NCI-H187 treated with DMSO at 0.1 percent for 48 hours (cell line): ENCODE results near the gene DNPEP.
"Not testable (repeated sequence)": the region's sequence is repeated elsewhere in the genome, so short reads cannot be mapped to it uniquely, and the experiment has no call there.

ENCODE experiments used
- DNase-seq: peaks from one replicate; lab custom pipeline; 2025; lab: John Stamatoyannopoulos, UW

The DNPEP gene

DNA sequence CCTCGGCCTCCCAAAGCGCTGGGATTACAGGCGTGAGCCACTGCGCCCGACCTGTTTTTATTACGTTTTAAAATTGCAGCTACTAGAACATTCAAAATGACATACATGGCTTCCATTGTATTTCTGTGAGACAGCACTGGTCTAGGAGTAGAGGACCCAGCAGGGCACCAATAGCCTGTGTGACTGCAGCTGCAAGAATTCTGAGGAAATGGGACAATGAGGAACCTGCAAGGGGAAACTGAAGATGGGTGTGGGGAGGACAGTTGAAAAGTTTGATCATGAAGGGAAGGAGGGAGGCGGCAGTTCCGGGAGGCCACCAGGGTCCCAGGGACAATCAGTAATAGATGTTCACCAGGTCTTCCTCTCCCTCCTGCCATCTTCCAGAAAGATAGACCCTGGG, 13.9 kb upstream of the DNPEP start:
- no peak for DNase-seq

DNA sequence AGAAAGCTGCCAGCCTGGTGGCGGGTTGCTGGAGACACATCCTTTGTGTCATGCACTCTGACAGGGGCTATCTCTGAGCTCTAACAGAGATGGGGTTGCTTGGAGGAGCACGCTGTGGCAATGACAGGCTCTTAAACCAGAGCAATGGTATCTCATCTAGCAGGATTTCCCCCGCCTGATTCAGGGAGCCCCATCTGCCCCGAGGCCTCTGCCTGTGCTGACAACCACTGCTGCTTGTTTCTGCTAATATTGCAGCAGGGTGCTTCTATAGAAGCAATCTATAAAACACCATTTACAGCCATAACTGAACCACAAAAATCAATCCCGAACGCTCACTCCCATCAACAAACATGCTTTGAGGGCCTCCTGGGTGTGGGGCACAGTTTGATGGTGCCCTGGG, 12.8 kb upstream of the DNPEP start:
- DNase-seq: no peak

GRCh38 chr2:219399716-219400478, 12.2 kb upstream of the DNPEP start:
- no peak for DNase-seq

GRCh38 chr2:219398721-219399363, 11.1 kb upstream of the DNPEP start:
- DNase-seq: no peak

- no peak for DNase-seq
Observed at GRCh38 chr2:219396863-219397457, 9.2 kb upstream of the DNPEP start.

GRCh38 chr2:219395609-219396008, 7.9 kb upstream of the DNPEP start:
- DNase-seq: no peak

DNA sequence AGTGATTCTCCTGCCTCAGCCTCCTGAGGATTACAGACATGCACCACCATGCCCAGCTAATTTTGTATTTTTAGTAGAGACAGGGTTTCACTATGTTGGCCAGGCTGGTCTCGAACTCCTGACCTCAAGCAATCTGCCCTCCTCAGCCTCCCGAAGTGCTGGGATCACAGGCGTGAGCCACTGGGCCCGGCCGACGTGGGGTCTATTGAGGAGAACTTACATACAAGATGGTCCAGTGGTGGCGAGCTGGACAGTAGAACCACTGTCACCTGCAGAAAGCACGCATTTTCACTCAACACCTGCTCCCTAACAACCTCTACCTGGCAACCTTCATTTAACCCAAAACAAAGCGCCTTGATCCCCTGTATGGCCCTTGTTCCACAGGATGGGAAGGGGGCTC, 7.3 kb upstream of the DNPEP start:
- DNase-seq: not testable (repeated sequence)

DNA sequence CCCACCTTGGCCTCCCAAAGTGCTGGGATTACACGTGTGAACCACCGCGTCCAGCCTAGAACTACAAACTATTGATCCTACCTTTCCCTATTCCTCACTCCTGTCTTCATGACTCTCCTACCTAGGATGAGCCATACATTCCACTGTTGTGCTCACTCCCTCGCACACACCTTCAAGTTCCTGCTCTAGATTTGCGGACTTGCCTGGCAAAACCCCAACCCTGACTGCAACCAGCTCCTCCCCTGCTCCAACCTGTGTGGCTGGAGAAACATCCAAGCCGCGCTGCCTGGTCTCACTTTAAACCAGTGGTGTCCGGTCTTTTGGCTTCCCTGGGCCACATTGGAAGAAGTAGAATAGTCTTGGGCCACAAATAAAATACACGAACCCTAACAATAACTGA, 5.0 kb upstream of the DNPEP start:
- no peak for DNase-seq

- no peak for DNase-seq
Observed at GRCh38 chr2:219388907-219389156, 1.1 kb upstream of the DNPEP start.

- DNase-seq: no peak
Observed at GRCh38 chr2:219388121-219388906, 602 bp upstream of the DNPEP start.

GRCh38 chr2:219386532-219387280, 1.0 kb downstream of the DNPEP start:
- DNase-seq: no peak

GRCh38 chr2:219385958-219386520, 1.7 kb downstream of the DNPEP start:
- no peak for DNase-seq

- no peak for DNase-seq
Observed at GRCh38 chr2:219384859-219385258, 2.9 kb downstream of the DNPEP start.

- DNase-seq: no peak
Observed at GRCh38 chr2:219384083-219384713, 3.5 kb downstream of the DNPEP start.

- no peak for DNase-seq
Observed at GRCh38 chr2:219381448-219381847, 6.3 kb downstream of the DNPEP start.

DNA sequence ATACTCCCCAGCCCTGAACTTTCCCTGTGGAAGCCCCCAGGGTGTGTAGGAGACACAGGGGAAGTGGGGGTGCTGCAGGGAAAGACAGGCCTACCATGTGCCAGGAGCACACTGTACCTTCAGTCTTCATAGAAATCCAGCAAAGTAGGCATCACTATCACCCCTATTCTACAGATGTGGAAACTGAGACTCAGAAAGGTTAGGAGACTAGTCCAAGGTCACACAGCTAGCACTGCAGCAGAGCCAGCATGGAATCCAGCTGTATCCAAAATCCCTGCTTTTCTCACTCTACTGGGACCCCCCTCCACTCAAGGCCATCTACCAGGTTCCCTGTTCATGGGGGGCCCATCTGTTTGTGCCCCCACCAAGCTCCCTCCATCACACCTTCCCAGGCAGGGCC, 6.8 kb downstream of the DNPEP start:
- no peak for DNase-seq

DNA sequence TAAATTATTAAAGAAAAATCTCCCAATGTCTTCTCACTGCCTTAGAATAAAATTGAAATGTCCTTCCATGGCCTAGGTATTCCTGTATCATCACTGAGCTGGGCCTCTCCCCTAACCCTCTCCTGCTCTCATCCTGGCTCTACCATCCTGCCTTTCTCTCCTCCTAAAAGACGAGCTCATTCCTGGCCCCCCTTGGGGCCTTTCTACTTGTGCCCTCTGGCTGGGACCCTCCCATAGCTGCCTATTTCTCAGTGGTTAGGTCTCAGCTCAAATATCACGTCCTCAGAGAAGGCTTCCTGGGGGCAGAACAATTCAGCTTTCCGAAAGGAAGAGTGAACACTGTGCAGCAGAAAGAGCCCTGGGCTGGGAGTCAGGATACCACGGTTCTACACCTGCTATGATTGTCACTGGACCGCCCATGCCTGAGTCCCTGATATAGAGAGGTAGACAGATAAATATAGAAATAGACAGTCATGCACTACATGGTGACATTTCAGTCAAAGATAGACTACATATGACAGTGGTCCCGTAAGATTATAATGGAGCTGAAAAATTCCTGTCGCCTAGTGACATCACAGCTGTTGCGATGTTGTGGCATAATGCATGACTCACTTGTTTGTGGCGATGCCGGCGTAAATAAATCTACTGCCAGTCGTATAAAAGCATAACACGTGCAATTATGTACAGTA, 9.4 kb downstream of the DNPEP start:
- DNase-seq: no peak

GRCh38 chr2:219369447-219369861, 18.3 kb downstream of the DNPEP start:
- DNase-seq: no peak

DNA sequence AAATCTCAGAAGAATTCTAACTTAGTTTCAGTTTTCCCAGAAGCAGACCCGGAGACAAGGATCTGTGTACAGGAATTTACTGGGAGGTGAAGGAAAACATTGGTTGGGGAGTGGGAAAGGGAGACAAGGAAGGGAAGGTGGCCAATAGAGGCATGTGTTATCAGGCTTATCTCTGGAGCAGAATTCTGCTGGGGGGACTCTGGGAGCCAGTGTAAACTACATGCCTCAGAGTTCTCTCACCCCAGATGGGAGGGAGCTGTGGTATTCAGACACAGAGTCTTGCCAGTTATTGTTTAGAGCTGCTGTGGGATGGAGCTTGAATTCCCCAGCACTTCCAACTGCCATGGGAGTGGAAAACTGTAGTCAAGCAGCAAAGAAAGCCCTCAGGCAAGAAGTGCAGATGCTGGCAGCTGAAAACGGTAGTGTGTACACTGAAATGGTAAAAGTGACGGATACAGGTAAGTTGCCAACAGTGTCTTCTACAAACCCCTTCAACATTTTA, 19.0 kb downstream of the DNPEP start:
- no peak for DNase-seq

- DNase-seq: no peak
Observed at GRCh38 chr2:219362524-219363164, 25.1 kb downstream of the DNPEP start.
